IPS-NIHi7 (cell line): ENCODE measurements around the gene TPST1.
"Not testable (repeated sequence)": the region's sequence is repeated elsewhere in the genome, so short reads cannot be mapped to it uniquely, and the experiment has no call there.

ENCODE experiments used
- DNase-seq: peaks from one replicate; pipeline ENCODE4 v3.0.0; 2012; ENCODE audit warnings: mixed read lengths; ENCODE audit errors: extremely low spot score

The TPST1 gene

GRCh38 chr7:66331883-66332282, 126.7 kb downstream of the TPST1 start:
- DNase-seq, result no peak

GRCh38 chr7:66333443-66333842, 128.3 kb downstream of the TPST1 start:
- DNase-seq, result no peak

GRCh38 chr7:66335318-66335717, 130.2 kb downstream of the TPST1 start:
- no peak for DNase-seq

GRCh38 chr7:66336760-66337159, 131.6 kb downstream of the TPST1 start:
- DNase-seq, result no peak

DNA sequence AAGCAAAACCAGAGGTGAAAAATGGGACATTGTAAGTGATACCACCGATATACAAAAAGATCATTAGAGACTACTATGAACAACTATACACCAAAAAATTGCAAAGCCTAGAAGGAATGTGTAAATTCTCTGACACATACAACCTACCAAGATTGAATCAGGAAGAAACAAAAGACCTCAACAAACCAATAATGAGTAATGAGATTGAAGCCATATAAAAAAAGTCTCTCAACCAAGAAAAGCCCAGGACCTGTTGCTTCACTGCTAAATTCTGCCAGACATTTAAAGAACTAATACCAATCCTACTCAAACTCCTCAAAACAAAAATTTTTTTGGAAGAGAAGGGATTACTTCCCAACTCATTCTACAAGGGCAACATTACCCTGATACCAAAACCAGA, 134.0 kb downstream of the TPST1 start:
- DNase-seq, result no peak

- no peak for DNase-seq
Measured at GRCh38 chr7:66344166-66344565, 139.0 kb downstream of the TPST1 start.

GRCh38 chr7:66348531-66348930, 143.4 kb downstream of the TPST1 start:
- no peak for DNase-seq

- no peak for DNase-seq
Measured at GRCh38 chr7:66348959-66349358, 143.8 kb downstream of the TPST1 start.

DNA sequence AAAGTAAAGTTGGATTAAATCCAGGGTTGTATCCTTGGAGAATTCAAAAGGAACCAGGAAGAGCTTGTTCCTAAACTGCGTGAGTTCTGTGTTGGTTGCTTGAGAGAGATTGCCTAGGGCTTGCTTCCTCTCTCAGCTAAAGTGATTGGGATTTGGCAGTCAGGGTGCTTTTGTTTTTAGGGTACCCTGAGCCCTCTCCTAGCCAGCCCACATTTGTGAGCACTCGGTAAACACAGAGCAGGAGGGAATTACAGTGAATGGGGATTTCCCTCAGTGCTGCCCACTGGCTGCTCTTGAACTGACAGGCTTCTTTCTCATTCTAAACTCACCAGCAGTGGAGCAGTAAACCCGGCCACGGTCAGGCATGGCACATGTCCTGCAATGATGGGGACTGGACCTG, 146.9 kb downstream of the TPST1 start:
- peak; percentile 62 for DNase-seq

DNA sequence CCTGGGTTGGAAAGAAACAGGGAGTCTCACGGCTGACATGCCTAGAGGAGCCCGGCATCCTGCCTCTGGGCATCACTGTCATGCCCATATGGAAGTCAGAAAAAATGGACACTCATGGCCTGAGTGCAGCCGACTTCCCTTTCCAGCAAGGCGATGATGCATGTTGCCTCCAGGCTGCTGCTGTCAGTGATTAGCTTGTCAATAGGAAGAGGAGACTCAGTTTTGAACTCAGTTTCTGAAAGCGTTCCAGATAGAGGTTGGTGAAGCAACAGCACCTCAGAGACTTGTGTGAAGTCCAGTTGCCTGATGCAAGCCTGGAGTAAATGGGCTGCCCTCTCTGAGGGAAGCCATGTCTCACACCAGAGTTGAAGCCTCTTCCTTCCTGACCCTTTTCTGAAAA, 148.4 kb downstream of the TPST1 start:
- DNase-seq, result no peak

- DNase-seq, result no peak
Measured at GRCh38 chr7:66355756-66356155, 150.6 kb downstream of the TPST1 start.

DNA sequence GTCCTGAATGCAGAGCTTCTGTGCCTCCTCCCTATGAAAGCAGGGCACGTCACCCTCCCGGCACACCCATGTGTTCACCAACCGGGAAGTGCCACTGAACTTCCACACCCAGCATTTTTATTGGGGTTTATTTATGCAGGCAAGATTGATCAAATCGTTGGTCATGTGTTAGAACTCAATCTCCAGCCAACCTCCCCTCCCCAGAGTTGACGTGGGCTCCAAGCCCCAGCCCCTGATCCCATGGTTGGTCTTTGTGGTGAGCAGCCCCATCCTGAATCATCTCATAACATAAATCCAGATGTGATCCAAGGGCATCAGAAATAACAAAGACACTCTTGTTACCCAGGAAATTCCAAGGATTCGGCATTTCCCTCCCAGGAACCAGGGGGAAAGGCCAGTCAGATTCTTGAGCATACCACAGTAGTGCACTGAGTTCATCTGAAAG, 151.2 kb downstream of the TPST1 start:
- no peak for DNase-seq

DNA sequence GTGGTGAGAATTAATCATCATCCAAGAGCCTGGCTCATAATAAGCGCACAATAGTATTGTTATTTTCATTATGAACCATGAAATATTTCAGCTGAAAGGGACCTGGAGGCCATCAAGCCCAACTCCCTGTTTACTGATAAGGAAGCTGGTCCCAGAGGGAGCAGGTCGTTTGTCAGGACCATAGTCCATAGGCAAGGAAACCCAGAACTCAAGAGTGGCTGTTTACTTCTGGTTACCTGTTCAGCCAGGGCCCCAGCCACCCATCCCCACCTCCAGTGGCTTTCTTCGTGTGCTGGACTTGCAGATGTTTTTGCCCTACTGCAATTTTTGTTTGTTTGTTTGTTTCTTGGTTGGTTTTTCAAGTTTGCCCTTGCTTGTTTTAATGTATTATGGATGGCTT, 152.0 kb downstream of the TPST1 start:
- no peak for DNase-seq

DNA sequence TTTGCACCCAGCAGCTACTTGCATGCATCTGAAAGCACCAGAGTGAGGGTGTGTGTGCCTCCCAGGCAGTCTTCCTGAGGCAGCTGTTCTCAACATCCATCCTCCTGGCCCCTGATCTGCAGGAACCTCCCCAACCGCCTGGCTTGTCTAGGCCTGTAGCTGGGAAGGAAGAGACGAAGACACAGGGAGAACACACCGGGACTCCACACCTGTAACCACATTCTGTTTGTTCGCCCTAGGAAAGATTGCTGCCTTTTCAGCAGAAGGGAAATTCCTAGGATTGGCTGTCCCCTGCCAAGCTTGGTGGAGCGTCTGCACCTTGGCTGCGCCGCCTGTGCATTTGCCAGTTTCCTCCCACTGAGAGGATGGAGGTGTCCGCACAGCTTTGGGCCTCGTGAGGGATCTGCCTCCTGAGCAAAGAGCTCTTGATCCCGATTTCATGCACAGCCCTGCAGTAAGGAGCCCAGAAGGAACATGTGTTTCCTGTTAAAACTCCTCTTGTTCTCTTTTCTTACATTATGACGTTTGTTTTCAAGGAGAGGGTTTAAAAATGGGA, 154.6 kb downstream of the TPST1 start:
- no peak for DNase-seq

DNA sequence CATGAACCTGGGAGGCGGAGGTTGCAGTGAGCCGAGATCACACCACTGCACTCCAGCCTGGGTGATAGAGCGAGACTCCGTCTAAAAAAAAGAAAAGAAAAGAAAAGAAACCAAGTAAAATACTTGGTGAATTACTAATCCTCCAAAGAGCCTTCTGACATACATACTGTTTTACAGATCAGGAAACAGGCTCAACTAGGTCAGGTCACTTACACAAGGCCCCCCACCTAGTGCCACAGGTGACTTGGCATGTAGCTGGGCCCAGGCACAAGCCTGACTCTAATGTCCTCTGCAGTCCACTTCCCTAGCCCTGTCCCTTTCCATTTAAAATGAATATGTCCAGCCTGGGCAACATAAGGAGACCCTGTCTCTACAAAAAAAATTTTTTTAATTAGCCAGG, 157.0 kb downstream of the TPST1 start:
- no peak for DNase-seq

GRCh38 chr7:66363635-66364034, 158.5 kb downstream of the TPST1 start:
- no peak for DNase-seq

GRCh38 chr7:66365031-66365430, 159.9 kb downstream of the TPST1 start:
- not testable (repeated sequence) for DNase-seq

- no peak for DNase-seq
Measured at GRCh38 chr7:66371096-66371824, 166.1 kb downstream of the TPST1 start.

DNA sequence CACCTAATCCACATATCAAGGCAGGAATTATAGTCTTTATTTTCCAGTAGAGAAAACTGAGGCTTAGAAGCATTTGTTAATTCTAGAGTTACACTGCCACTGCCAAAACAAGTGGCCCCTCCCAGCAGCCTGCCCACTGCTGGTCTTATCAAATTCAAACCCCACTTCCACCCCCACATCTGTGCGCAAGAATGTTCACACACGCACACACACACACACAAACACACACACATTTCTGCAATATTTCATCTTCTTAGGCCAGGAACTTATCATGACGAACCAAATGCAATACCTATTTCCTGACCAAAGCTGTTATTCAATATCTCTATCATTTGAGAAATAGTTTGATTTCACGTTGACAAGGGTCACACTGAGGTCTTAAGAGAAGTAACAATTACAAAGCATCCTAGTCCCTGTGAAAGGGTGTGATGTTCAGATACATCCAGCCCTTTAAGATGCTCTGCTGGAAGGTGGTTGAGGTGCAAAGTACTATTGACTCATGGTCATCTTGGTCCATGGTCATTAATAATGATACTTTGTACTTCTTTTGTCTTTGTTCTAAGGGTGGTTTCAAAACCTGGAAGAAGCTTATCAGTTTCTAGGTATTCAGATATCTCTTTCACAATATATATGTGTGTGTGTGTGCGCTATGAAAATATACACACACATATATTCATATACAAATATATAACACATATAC, 169.2 kb downstream of the TPST1 start:
- DNase-seq, result not testable (repeated sequence)

DNA sequence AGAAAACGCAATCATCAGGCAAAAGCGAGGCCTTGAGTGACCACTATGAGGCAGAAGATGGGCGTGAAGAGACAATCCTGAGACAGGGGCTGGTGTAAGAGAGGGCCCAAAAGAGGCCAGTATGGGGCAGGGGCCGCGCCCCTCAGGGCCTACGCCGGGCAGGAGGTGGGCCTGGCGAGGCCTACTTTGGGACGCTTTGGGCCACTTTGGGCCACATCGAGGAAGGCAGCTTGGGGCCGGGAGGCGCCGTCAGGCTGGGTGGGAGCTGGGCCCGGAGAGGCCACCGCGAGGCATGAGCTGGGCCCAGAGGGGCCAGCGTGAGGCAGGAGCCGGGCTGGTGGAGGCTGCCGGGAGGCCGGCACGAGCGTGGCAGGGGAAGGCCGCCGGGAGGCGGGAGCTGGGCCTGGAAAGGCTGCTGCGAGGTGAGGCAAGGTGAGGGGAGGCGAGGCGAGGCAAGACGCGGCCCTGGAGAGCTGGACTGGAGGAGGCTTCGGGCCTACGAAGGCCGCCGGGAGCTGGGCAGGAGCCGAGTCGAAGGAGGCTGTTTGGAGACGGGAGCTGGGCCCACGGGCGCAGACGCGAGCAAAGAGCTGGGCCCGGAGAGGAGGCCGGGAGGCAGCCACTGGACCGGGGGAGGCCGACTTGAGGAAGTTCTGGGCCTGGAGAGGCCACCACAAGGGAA, 171.3 kb downstream of the TPST1 start:
- no peak for DNase-seq

DNA sequence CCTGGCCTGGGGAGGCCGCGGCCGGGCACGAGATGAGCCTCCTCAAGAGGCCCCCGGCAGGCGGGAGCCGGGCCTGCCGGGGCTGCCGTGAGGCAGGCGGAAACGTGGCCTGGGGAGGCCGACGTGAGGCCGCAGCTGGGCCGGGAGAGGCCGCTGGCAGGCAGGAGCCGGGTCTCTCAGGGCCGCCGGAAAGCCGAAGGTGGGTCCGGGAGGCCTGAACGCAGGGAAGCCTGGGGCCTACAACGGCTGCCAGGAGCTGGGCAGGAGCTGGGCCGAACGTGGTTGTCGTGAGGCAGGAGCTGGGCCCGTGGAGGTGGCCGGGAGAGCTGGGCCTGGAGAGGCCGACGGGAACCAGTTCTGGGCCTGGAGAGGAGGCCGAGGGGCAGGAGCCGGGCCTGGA, 171.9 kb downstream of the TPST1 start:
- no peak for DNase-seq

GRCh38 chr7:66377714-66378113, 172.6 kb downstream of the TPST1 start:
- no peak for DNase-seq
